ENCODE data around the gene IMMP2L. TPM values are rescaled to one million over a fixed set of nuclear protein-coding genes. Genes with fewer than 3 reads are reported as not detected.

IMMP2L gene
- polyA plus RNA-seq, 1 of the 3 experiments (the other 2 are of a cell fraction), result 10.7 TPM

DNA sequence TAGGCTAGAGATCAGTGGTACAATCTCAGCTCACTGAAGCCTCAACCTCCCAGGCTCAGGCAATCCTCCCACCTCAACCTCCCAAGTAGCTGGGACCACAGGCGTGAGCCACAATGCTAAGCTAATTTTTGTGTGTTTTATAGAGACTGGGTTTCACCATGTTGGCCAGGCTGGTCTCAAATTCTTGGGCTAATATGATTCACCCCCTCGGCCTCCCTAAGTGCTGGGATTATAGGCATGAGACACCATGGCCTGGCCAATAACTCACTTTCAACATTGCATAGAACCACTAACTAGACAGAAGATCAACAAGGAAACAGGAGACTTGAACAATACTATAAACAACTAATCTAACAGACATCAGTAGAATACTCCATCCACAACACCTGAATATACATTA is 279.7 kb downstream of the IMMP2L start:
- Histone ChIP-seq H3K27ac (ENCODE audit: low read depth in 2 of 2, low read length in 1 of 2) (no peak overlapping the region), H3F3A (replicated peaks; ENCODE audit: insufficient read depth) (no peaks in the 10 kb centered on the region), H3K4me3 (ENCODE audit: low read depth in 2 of 2, low read length in 1 of 2) (no peak overlapping the region), H3K4me2 (no peak overlapping the region), H2AFZ (ENCODE audit: low read depth) (no peak overlapping the region), H3K36me3 (replicated peaks in 1 of 2; ENCODE audit: control insufficient read depth in 1 of 2, insufficient read depth in 2 of 2, low read length in 1 of 2) (no peaks in the 10 kb centered on the region), H3K9ac (no peak overlapping the region), H3K9me3 (no peaks in the 10 kb centered on the region), H3K27me3 (ENCODE audit: insufficient read depth) (no peaks in the 10 kb centered on the region), H3K9me2 (no peaks in the 10 kb centered on the region), H3K79me2 (ENCODE audit: insufficient read depth) (no peaks in the 10 kb centered on the region), H4K20me1 (ENCODE audit: insufficient read depth) (no peaks in the 10 kb centered on the region), H3K4me1 (ENCODE audit: control insufficient read depth in 1 of 2, insufficient read depth in 2 of 2, low read depth in 1 of 2, low read length in 1 of 2) (peaks cover 0 to 2% of the 10 kb centered on the region in 2 experiments; a peak in 1 of 4 replicates)
- WGBS (ENCODE audit: low lambda C conversion rate), result 100% methylated on average over 2 of the region's 2 CpGs
- no peak for TF ChIP-seq RCOR1 (IDR thresholded peaks at IDR 0.05; ENCODE audit: low read length)
- TF ChIP-seq, protein P1, sequence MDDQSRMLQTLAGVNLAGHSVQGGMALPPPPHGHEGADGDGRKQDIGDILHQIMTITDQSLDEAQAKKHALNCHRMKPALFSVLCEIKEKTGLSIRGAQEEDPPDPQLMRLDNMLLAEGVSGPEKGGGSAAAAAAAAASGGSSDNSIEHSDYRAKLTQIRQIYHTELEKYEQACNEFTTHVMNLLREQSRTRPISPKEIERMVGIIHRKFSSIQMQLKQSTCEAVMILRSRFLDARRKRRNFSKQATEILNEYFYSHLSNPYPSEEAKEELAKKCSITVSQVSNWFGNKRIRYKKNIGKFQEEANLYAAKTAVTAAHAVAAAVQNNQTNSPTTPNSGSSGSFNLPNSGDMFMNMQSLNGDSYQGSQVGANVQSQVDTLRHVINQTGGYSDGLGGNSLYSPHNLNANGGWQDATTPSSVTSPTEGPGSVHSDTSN (IDR thresholded peaks at IDR 0.05), result no peak
- ChIA-PET CTCF (interaction anchor here (1.3 kb wide), 1 partner anchor 23 kb away, joined by 3 read pairs; no protein-coding TSS in a partner anchor), POLR2A (no interaction called here)
- DNase-seq, result no peak

DNA sequence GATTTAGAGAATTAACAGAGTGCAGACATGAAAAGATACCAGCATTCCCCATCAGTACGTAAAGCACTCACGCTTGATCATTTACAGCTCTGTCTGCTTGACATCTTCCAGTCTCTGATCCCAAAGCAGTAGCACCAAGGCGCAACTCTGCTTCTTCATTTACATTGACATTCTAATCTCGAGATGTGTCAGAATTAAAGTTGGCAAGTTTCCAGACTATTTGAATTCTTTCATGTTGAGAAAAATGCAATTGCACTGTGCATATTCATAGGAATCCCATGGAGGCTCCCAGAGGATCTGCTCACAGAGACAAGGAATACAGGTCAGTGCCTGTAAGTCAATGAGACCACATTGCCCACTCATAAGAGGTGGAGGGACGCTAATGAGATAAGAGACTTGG is 287.4 kb downstream of the IMMP2L start:
- H3K9me3 ChIP-seq, result no peaks in the 10 kb centered on the region
- no peak overlapping the region for H3K4me3 ChIP-seq (ENCODE audit: low read depth in 2 of 2, low read length in 1 of 2)
- WGBS (ENCODE audit: low lambda C conversion rate), result 88% methylated on average over 5 of the region's 5 CpGs
- H3K9me2 ChIP-seq, result no peaks in the 10 kb centered on the region
- no peak overlapping the region for H3K4me2 ChIP-seq
- CTCF ChIA-PET, result interaction anchor here (1.0 to 1.2 kb wide), 2 partner anchors 10 to 16 kb away, joined by 3 read pairs; no protein-coding TSS in a partner anchor
- no peaks in the 10 kb centered on the region for H4K20me1 ChIP-seq (ENCODE audit: insufficient read depth)
- H3K27me3 ChIP-seq (ENCODE audit: insufficient read depth), result no peaks in the 10 kb centered on the region
- H3K9ac ChIP-seq, result no peak overlapping the region
- no peaks in the 10 kb centered on the region; the same call in 1 of the 2 replicates for H3K79me2 ChIP-seq (ENCODE audit: insufficient read depth)
- no peak overlapping the region for H3K27ac ChIP-seq (ENCODE audit: low read depth in 2 of 2, low read length in 1 of 2)
- H3F3A ChIP-seq (replicated peaks; ENCODE audit: insufficient read depth), result no peaks in the 10 kb centered on the region
- POLR2A ChIA-PET, result no interaction called here
- peaks cover 0 to 4% of the 10 kb centered on the region in 2 experiments; a peak in 2 of 4 replicates for H3K4me1 ChIP-seq (ENCODE audit: control insufficient read depth in 1 of 2, insufficient read depth in 2 of 2, low read depth in 1 of 2, low read length in 1 of 2)
- DNase-seq, result no peak
- H2AFZ ChIP-seq (ENCODE audit: low read depth), result no peak overlapping the region
- TF ChIP-seq NFIC (IDR thresholded peaks at IDR 0.05; ENCODE audit: borderline replicate concordance), result peak; percentile 24; the same call in 1 of the 2 replicates
- TF ChIP-seq, protein P2, sequence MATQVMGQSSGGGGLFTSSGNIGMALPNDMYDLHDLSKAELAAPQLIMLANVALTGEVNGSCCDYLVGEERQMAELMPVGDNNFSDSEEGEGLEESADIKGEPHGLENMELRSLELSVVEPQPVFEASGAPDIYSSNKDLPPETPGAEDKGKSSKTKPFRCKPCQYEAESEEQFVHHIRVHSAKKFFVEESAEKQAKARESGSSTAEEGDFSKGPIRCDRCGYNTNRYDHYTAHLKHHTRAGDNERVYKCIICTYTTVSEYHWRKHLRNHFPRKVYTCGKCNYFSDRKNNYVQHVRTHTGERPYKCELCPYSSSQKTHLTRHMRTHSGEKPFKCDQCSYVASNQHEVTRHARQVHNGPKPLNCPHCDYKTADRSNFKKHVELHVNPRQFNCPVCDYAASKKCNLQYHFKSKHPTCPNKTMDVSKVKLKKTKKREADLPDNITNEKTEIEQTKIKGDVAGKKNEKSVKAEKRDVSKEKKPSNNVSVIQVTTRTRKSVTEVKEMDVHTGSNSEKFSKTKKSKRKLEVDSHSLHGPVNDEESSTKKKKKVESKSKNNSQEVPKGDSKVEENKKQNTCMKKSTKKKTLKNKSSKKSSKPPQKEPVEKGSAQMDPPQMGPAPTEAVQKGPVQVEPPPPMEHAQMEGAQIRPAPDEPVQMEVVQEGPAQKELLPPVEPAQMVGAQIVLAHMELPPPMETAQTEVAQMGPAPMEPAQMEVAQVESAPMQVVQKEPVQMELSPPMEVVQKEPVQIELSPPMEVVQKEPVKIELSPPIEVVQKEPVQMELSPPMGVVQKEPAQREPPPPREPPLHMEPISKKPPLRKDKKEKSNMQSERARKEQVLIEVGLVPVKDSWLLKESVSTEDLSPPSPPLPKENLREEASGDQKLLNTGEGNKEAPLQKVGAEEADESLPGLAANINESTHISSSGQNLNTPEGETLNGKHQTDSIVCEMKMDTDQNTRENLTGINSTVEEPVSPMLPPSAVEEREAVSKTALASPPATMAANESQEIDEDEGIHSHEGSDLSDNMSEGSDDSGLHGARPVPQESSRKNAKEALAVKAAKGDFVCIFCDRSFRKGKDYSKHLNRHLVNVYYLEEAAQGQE (IDR thresholded peaks at IDR 0.05; ENCODE audit: low read depth, low read length), result no peak
- H3K36me3 ChIP-seq (replicated peaks in 1 of 2; ENCODE audit: control insufficient read depth in 1 of 2, insufficient read depth in 2 of 2, low read length in 1 of 2), result no peaks in the 10 kb centered on the region

DNA sequence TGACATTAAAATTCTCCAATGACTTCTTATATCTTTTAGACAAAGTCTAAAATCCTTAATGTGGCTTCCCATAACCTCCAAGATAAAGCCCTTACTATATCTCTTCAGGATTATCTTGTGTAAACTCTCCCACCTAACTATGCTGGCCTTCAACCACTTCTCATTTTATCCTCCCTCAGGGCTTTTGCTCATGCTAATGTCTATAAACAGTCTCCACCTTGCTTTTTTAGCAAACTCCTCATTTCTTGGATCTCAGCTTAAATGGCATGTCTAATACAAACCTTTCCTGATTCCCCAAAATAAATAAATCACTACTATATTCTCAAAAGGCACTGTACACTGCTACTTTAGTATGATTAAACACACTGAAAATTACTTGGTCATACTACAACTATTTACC is 290.2 kb downstream of the IMMP2L start:
- H3K9me2 ChIP-seq, result no peaks in the 10 kb centered on the region
- H3K4me3 ChIP-seq (ENCODE audit: low read depth in 2 of 2, low read length in 1 of 2), result no peak overlapping the region
- POLR2A ChIA-PET, result no interaction called here
- H3K4me2 ChIP-seq, result no peak overlapping the region
- H3K36me3 ChIP-seq (replicated peaks in 1 of 2; ENCODE audit: control insufficient read depth in 1 of 2, insufficient read depth in 2 of 2, low read length in 1 of 2), result no peaks in the 10 kb centered on the region
- no peaks in the 10 kb centered on the region for H4K20me1 ChIP-seq (ENCODE audit: insufficient read depth)
- H3K9ac ChIP-seq, result no peak overlapping the region
- DNase-seq, result no peak
- no peaks in the 10 kb centered on the region for H3K27me3 ChIP-seq (ENCODE audit: insufficient read depth)
- no peaks in the 10 kb centered on the region for H3K9me3 ChIP-seq
- peak overlapping the region in 1 of 2 experiments; percentile 5; a peak in 1 of 4 replicates for H3K27ac ChIP-seq (ENCODE audit: low read depth in 2 of 2, low read length in 1 of 2)
- no peaks in the 10 kb centered on the region; the same call in 1 of the 2 replicates for H3K79me2 ChIP-seq (ENCODE audit: insufficient read depth)
- TF ChIP-seq RFX5 (IDR thresholded peaks at IDR 0.05; ENCODE audit: low read length) (no peak), ELF1 (IDR thresholded peaks at IDR 0.05) (no peak), GATA2 (CRISPR knock-in tag; IDR thresholded peaks at IDR 0.05) (no peak), MXI1 (IDR thresholded peaks at IDR 0.05; ENCODE audit: low read depth, low read length) (no peak), POLR2AphosphoS5 (IDR thresholded peaks at IDR 0.05; ENCODE audit: low read depth, low read length) (no peak), MEF2A (IDR thresholded peaks at IDR 0.05; ENCODE audit: borderline replicate concordance, low read depth) (no peak), SMC3 (IDR thresholded peaks at IDR 0.05; ENCODE audit: low read depth, low read length) (no peak)
- TF ChIP-seq, protein P3, sequence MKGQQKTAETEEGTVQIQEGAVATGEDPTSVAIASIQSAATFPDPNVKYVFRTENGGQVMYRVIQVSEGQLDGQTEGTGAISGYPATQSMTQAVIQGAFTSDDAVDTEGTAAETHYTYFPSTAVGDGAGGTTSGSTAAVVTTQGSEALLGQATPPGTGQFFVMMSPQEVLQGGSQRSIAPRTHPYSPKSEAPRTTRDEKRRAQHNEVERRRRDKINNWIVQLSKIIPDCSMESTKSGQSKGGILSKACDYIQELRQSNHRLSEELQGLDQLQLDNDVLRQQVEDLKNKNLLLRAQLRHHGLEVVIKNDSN (IDR thresholded peaks at IDR 0.05; ENCODE audit: borderline replicate concordance, low read depth), result no peak
- TF ChIP-seq, protein P4, sequence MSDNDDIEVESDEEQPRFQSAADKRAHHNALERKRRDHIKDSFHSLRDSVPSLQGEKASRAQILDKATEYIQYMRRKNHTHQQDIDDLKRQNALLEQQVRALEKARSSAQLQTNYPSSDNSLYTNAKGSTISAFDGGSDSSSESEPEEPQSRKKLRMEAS (IDR thresholded peaks at IDR 0.05; ENCODE audit: low read depth), result no peak
- TF ChIP-seq, protein P5, sequence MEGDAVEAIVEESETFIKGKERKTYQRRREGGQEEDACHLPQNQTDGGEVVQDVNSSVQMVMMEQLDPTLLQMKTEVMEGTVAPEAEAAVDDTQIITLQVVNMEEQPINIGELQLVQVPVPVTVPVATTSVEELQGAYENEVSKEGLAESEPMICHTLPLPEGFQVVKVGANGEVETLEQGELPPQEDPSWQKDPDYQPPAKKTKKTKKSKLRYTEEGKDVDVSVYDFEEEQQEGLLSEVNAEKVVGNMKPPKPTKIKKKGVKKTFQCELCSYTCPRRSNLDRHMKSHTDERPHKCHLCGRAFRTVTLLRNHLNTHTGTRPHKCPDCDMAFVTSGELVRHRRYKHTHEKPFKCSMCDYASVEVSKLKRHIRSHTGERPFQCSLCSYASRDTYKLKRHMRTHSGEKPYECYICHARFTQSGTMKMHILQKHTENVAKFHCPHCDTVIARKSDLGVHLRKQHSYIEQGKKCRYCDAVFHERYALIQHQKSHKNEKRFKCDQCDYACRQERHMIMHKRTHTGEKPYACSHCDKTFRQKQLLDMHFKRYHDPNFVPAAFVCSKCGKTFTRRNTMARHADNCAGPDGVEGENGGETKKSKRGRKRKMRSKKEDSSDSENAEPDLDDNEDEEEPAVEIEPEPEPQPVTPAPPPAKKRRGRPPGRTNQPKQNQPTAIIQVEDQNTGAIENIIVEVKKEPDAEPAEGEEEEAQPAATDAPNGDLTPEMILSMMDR (IDR thresholded peaks at IDR 0.05), result no peak
- no peak overlapping the region for H2AFZ ChIP-seq (ENCODE audit: low read depth)
- CTCF ChIA-PET, result interaction anchor here (1.1 to 2.0 kb wide), 2 partner anchors 9 to 13 kb away, joined by 3 to 5 read pairs; no protein-coding TSS in a partner anchor
- H3F3A ChIP-seq (replicated peaks; ENCODE audit: insufficient read depth), result no peaks in the 10 kb centered on the region
- peaks cover 4% of the 10 kb centered on the region in 2 experiments; a peak in 3 of 4 replicates for H3K4me1 ChIP-seq (ENCODE audit: control insufficient read depth in 1 of 2, insufficient read depth in 2 of 2, low read depth in 1 of 2, low read length in 1 of 2)

Measured in SK-N-SH (cell line).